HepG2 (cell line): ENCODE measurements around the gene KLHDC2. TPM values are rescaled to one million over a fixed set of nuclear protein-coding genes. Genes with fewer than 3 reads are reported as not detected.
A peak's percentile ranks its signal among the peaks of the same experiment; 100 is the strongest.

Experiments used
- ADNP ChIP-seq: sonication (generic); formaldehyde crosslinking; IDR thresholded peaks from 2 replicates; pipeline ENCODE4 v1.4.0; 2020; ENCODE audit warnings: missing genetic modification reagents
- ASH2L ChIP-seq: fragments of 300-600, 200-600 bp; sonication (generic); IDR thresholded peaks from 2 replicates; pipeline ENCODE4 v1.7.0; 2017; ENCODE audit warnings: low read depth, mild to moderate bottlenecking, moderate library complexity, mixed read lengths, low read length; ENCODE audit not compliant: insufficient read length
- ATF7 ChIP-seq, 2 experiments: fragments of 450-650 bp in 1 of 2; sonication (generic) in 1 of 2; formaldehyde crosslinking in 1 of 2; IDR thresholded peaks; 2 replicates each; pipeline versions ENCODE4 v1.4.0 to v1.6.1; 2016 to 2020; ENCODE audit warnings: antibody characterized with exemption in 1 of 2, mild to moderate bottlenecking in 1 of 2, missing genetic modification reagents in 1 of 2
- FOXM1 ChIP-seq: sonication (generic); formaldehyde crosslinking; IDR thresholded peaks from 2 replicates; pipeline ENCODE4 v1.5.0; 2020; ENCODE audit warnings: missing genetic modification reagents
- MEF2D ChIP-seq: sonication (generic); formaldehyde crosslinking; IDR thresholded peaks from 2 replicates; pipeline ENCODE4 v1.5.1; 2020; ENCODE audit warnings: mild to moderate bottlenecking, missing genetic modification reagents
- NAIF1 ChIP-seq: sonication (generic); formaldehyde crosslinking; IDR thresholded peaks from 2 replicates; pipeline ENCODE4 v1.5.0; 2020; ENCODE audit warnings: mild to moderate bottlenecking, missing genetic modification reagents, borderline replicate concordance
- NRL ChIP-seq: sonication (generic); formaldehyde crosslinking; IDR thresholded peaks from 2 replicates; pipeline ENCODE4 v1.5.0; 2020; ENCODE audit warnings: missing genetic modification reagents, mild to moderate bottlenecking, moderate library complexity, borderline replicate concordance
- PTBP1 ChIP-seq: fragments of 200-400 bp; formaldehyde crosslinking; IDR thresholded peaks from 2 replicates; pipeline ENCODE4 v1.6.1; 2018; ENCODE audit warnings: low read length, low read depth; ENCODE audit not compliant: poor library complexity, severe bottlenecking
- REXO4 ChIP-seq: sonication (generic); formaldehyde crosslinking; IDR thresholded peaks from 2 replicates; pipeline ENCODE4 v1.8.0; 2022; ENCODE audit warnings: missing genetic modification reagents, mild to moderate bottlenecking, borderline replicate concordance
- RXRA ChIP-seq: sonication (generic); formaldehyde crosslinking; IDR thresholded peaks from 2 replicates; pipeline ENCODE4 v1.5.1; 2020; ENCODE audit warnings: missing genetic modification reagents
- SMAD1 ChIP-seq: sonication (generic); formaldehyde crosslinking; IDR thresholded peaks from 2 replicates; pipeline ENCODE4 v1.4.0; 2020; ENCODE audit warnings: missing genetic modification reagents, low read depth, mild to moderate bottlenecking, borderline replicate concordance
- ZBTB7A ChIP-seq: sonication (generic); formaldehyde crosslinking; IDR thresholded peaks from 2 replicates; pipeline ENCODE4 v1.8.0; 2022; ENCODE audit warnings: mild to moderate bottlenecking, missing genetic modification reagents
- ZEB1 ChIP-seq: IDR thresholded peaks from 2 replicates; pipeline ENCODE4 v1.6.1; 2012; ENCODE audit warnings: mild to moderate bottlenecking, low read depth, inconsistent platforms; ENCODE audit not compliant: insufficient replicate concordance
- ZNF251 ChIP-seq: sonication (generic); formaldehyde crosslinking; IDR thresholded peaks from 2 replicates; pipeline ENCODE4 v1.9.0; 2021; ENCODE audit warnings: mild to moderate bottlenecking, missing genetic modification reagents
- ZNF331 ChIP-seq: sonication (generic); formaldehyde crosslinking; IDR thresholded peaks from 2 replicates; pipeline ENCODE4 v1.4.0; 2020; ENCODE audit warnings: missing genetic modification reagents
- ZNF350 ChIP-seq: sonication (generic); formaldehyde crosslinking; IDR thresholded peaks from 2 replicates; pipeline ENCODE4 v1.4.0; 2020; ENCODE audit warnings: mild to moderate bottlenecking, low read depth, missing genetic modification reagents, borderline replicate concordance
- ZNF737 ChIP-seq: sonication (generic); formaldehyde crosslinking; IDR thresholded peaks from 2 replicates; pipeline ENCODE4 v1.5.0; 2020; ENCODE audit warnings: missing genetic modification reagents, mild to moderate bottlenecking, borderline replicate concordance
- polyA plus RNA-seq, 8 experiments: library from polyadenylated mRNA; depleted of rRNA in 3 of 8; stranded (reverse) in 7 of 8; unstranded in 1 of 8; fragments of >200 nt; fragmentation: Illumina TruSeq in 4 of 8; extraction: Trizol in 4 of 8; gene quantifications; 2 replicates each; pipeline versions ENCODE4 v1.2.1 to v1.2.3, GENCODE V29; 2011 to 2016; ENCODE audit warnings: low read depth in 4 of 8, missing spikeins in 1 of 8, mixed read lengths in 1 of 8; ENCODE audit not compliant: insufficient read depth in 1 of 8
- total RNA-seq, 5 experiments: library from RNA; depleted of rRNA; stranded (reverse); fragments of >200 nt; fragmentation: Illumina TruSeq; extraction: Trizol; gene quantifications; 2 replicates each; pipeline ENCODE4 v1.2.3, GENCODE V29; 2016; ENCODE audit warnings: low read depth in 1 of 5
- TF ChIP-seq, protein P1 (sequence below): sonication (generic); formaldehyde crosslinking; conservative IDR thresholded peaks from 2 replicates; pipeline ENCODE4 v1.8.1; 2023; ENCODE audit warnings: missing genetic modification reagents
- TF ChIP-seq, protein P2 (sequence below): sonication (generic); formaldehyde crosslinking; IDR thresholded peaks from 2 replicates; pipeline ENCODE4 v1.5.0; 2020; ENCODE audit warnings: missing genetic modification reagents, mild to moderate bottlenecking, borderline replicate concordance
- TF ChIP-seq, protein P3 (sequence below): sonication (generic); formaldehyde crosslinking; IDR thresholded peaks from 2 replicates; pipeline ENCODE4 v1.5.0; 2020; ENCODE audit warnings: mild to moderate bottlenecking, missing genetic modification reagents
- TF ChIP-seq, protein P4 (sequence below): sonication (generic); formaldehyde crosslinking; IDR thresholded peaks from 2 replicates; pipeline ENCODE4 v1.4.0; 2020; ENCODE audit warnings: missing genetic modification reagents, borderline replicate concordance

KLHDC2 gene
- total and polyA plus RNA-seq, 2 of the 13 experiments (the other 11 are each of a cell fraction or from before 2014, with no cell fraction given), result 95.5 to 170 TPM

DNA sequence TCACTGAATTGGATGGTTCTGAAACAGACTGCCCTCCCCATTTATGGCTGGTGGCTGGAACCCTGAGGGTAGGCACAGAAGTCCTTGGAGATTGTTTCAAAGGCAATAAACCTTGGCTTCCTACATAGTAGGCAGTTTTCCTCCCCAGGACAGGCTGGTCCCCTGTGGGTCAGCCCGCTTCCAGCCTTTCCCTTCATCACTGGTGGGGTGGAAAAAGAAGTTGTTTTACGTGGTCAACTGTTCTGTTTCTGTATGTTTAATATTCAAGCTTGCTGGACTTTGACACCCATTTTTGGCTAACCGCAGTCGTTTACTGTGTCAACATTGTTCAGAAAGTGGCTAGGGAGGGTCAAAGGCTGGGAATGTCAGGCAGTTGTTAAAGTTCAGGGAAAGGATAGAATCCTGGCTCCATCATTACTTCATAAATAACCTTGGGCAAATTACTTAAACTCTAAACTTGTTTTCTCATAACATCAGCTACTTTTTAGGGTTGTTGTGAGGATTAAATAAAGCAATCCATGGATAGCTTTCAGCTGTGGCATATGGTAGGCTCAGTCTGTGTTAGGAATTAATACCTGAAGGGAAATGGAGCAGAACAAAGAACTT lies 2.4 kb downstream of the KLHDC2 start (continued):
- TF ChIP-seq, protein P1, sequence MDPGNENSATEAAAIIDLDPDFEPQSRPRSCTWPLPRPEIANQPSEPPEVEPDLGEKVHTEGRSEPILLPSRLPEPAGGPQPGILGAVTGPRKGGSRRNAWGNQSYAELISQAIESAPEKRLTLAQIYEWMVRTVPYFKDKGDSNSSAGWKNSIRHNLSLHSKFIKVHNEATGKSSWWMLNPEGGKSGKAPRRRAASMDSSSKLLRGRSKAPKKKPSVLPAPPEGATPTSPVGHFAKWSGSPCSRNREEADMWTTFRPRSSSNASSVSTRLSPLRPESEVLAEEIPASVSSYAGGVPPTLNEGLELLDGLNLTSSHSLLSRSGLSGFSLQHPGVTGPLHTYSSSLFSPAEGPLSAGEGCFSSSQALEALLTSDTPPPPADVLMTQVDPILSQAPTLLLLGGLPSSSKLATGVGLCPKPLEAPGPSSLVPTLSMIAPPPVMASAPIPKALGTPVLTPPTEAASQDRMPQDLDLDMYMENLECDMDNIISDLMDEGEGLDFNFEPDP (CRISPR knock-in tag), result no peak
- TF ChIP-seq ZBTB7A (CRISPR knock-in tag) (no peak), NRL (CRISPR knock-in tag) (no peak), ZEB1 (peak; percentile 24), REXO4 (CRISPR knock-in tag) (no peak), RXRA (CRISPR knock-in tag) (peak; percentile 88; the same call in 1 of the 2 replicates), ZNF331 (CRISPR knock-in tag) (peak; percentile 82), ZNF737 (CRISPR knock-in tag) (no peak), ASH2L (peak; percentile 96), NAIF1 (CRISPR knock-in tag) (no peak), ADNP (CRISPR knock-in tag) (no peak), ZNF251 (CRISPR knock-in tag) (no peak), ATF7 (IDR thresholded peaks at IDR 0.05) (no peak), ATF7 (CRISPR knock-in tag; IDR thresholded peaks at IDR 0.05) (no peak), ZNF350 (CRISPR knock-in tag) (no peak; the same call in 1 of the 2 replicates), FOXM1 (CRISPR knock-in tag) (no peak), SMAD1 (no peak), PTBP1 (no peak), MEF2D (CRISPR knock-in tag) (no peak)
- TF ChIP-seq, protein P2, sequence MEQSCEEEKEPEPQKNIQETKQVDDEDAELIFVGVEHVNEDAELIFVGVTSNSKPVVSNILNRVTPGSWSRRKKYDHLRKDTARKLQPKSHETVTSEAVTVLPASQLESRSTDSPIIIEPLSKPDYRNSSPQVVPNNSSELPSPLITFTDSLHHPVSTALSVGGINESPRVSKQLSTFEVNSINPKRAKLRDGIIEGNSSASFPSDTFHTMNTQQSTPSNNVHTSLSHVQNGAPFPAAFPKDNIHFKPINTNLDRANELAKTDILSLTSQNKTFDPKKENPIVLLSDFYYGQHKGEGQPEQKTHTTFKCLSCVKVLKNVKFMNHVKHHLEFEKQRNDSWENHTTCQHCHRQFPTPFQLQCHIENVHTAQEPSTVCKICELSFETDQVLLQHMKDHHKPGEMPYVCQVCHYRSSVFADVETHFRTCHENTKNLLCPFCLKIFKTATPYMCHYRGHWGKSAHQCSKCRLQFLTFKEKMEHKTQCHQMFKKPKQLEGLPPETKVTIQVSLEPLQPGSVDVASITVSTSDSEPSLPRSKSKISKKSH, result no peak
- TF ChIP-seq, protein P3, sequence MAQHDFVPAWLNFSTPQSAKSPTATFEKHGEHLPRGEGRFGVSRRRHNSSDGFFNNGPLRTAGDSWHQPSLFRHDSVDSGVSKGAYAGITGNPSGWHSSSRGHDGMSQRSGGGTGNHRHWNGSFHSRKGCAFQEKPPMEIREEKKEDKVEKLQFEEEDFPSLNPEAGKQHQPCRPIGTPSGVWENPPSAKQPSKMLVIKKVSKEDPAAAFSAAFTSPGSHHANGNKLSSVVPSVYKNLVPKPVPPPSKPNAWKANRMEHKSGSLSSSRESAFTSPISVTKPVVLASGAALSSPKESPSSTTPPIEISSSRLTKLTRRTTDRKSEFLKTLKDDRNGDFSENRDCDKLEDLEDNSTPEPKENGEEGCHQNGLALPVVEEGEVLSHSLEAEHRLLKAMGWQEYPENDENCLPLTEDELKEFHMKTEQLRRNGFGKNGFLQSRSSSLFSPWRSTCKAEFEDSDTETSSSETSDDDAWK (CRISPR knock-in tag), result no peak
- TF ChIP-seq, protein P4, sequence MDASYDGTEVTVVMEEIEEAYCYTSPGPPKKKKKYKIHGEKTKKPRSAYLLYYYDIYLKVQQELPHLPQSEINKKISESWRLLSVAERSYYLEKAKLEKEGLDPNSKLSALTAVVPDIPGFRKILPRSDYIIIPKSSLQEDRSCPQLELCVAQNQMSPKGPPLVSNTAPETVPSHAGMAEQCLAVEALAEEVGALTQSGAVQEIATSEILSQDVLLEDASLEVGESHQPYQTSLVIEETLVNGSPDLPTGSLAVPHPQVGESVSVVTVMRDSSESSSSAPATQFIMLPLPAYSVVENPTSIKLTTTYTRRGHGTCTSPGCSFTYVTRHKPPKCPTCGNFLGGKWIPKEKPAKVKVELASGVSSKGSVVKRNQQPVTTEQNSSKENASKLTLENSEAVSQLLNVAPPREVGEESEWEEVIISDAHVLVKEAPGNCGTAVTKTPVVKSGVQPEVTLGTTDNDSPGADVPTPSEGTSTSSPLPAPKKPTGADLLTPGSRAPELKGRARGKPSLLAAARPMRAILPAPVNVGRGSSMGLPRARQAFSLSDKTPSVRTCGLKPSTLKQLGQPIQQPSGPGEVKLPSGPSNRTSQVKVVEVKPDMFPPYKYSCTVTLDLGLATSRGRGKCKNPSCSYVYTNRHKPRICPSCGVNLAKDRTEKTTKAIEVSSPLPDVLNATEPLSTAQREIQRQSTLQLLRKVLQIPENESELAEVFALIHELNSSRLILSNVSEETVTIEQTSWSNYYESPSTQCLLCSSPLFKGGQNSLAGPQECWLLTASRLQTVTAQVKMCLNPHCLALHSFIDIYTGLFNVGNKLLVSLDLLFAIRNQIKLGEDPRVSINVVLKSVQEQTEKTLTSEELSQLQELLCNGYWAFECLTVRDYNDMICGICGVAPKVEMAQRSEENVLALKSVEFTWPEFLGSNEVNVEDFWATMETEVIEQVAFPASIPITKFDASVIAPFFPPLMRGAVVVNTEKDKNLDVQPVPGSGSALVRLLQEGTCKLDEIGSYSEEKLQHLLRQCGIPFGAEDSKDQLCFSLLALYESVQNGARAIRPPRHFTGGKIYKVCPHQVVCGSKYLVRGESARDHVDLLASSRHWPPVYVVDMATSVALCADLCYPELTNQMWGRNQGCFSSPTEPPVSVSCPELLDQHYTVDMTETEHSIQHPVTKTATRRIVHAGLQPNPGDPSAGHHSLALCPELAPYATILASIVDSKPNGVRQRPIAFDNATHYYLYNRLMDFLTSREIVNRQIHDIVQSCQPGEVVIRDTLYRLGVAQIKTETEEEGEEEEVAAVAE (CRISPR knock-in tag), result no peak
